HFF-Myc (cell line): ENCODE measurements around the gene PPP2R2D.
"Not testable (repeated sequence)": the region's sequence is repeated elsewhere in the genome, so short reads cannot be mapped to it uniquely, and the experiment has no call there.

Experiments used
- DNase-seq: peaks from one replicate; pipeline ENCODE4 v3.0.0-alpha.2; 2011; ENCODE audit warnings: low read depth; ENCODE audit errors: extremely low read depth
- H3K4me3 ChIP-seq: replicated peaks from 2 replicates; pipeline ENCODE4 v1.5.1; 2011; ENCODE audit warnings: low read depth, mild to moderate bottlenecking, control low read depth, low read length
- CTCF ChIP-seq: IDR thresholded peaks from 2 replicates; pipeline ENCODE4 v1.5.1; 2012; ENCODE audit warnings: mild to moderate bottlenecking, low read depth, low read length, control low read depth; ENCODE audit errors: missing control alignments

The PPP2R2D gene

GRCh38 chr10:131910663-131911314 lies 10.0 kb downstream of the PPP2R2D start:
- no peak overlapping the region for H3K4me3 ChIP-seq
- no peak for TF ChIP-seq CTCF
- no peak for DNase-seq

- H3K4me3 ChIP-seq: no peak overlapping the region
- DNase-seq: no peak
- TF ChIP-seq CTCF: no peak
These were observed 10.6 kb downstream of the PPP2R2D start for GRCh38 chr10:131911451-131911850.

- H3K4me3 ChIP-seq: no peak overlapping the region
- TF ChIP-seq CTCF: no peak
- no peak for DNase-seq
These were observed 11.8 kb downstream of the PPP2R2D start for GRCh38 chr10:131912620-131913019.

DNA sequence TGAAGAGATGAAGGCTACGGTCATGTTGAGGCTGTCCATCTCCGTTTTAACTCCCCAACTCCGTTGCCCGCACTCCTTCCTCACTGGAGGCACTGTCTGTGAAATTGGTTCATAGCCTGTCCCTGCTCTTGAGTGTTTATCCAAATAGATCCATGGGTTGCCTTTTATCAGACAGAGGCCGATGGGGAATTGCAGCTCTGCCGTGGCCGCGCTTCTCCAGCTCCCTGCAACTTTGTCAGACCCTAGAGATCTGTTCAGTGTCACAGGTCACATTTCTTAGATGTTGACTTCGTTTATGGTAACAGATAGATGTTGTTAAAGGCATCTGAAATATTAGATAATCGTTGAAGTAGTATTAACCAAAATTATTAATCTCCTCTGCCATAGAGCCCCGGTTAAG lies 14.7 kb downstream of the PPP2R2D start:
- no peak for TF ChIP-seq CTCF
- H3K4me3 ChIP-seq: no peak overlapping the region

GRCh38 chr10:131915990-131916766 lies 15.4 kb downstream of the PPP2R2D start:
- DNase-seq: no peak
- TF ChIP-seq CTCF: no peak

More for the DNA sequence above, 14.7 kb downstream of the PPP2R2D start:
- no peak for DNase-seq

GRCh38 chr10:131916767-131917160 lies 16.0 kb downstream of the PPP2R2D start:
- not testable (repeated sequence) for H3K4me3 ChIP-seq, DNase-seq

More at GRCh38 chr10:131915990-131916766, 15.4 kb downstream of the PPP2R2D start:
- no peak overlapping the region for H3K4me3 ChIP-seq

DNA sequence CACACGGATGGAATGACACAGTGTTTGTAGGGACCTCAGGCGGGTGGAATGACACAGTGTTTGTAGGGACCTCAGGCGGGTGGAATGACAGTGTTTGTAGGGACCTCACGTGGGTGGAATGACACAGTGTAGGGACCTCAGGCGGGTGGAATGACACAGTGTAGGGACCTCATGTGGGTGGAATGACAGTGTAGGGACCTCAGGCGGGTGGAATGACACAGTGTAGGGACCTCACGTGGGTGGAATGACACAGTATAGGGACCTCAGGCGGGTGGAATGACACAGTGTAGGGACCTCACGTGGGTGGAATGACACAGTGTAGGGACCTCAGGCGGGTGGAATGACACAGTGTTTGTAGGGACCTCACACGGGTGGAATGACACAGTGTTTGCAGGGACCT lies 16.7 kb downstream of the PPP2R2D start:
- H3K4me3 ChIP-seq, DNase-seq: not testable (repeated sequence)

GRCh38 chr10:131919461-131919860 lies 18.7 kb downstream of the PPP2R2D start:
- DNase-seq, H3K4me3 ChIP-seq: not testable (repeated sequence)
